GM18520 (cell line): ENCODE measurements around the gene ADPRH.
A peak's percentile ranks its signal among the peaks of the same experiment; 100 is the strongest.

Experiments used
- ATAC-seq: cut with Tn5 transposase; IDR thresholded peaks from one replicate; pipeline ENCODE4 v1.9.1; 2021; ENCODE audit not compliant: unreplicated experiment

ADPRH gene

DNA sequence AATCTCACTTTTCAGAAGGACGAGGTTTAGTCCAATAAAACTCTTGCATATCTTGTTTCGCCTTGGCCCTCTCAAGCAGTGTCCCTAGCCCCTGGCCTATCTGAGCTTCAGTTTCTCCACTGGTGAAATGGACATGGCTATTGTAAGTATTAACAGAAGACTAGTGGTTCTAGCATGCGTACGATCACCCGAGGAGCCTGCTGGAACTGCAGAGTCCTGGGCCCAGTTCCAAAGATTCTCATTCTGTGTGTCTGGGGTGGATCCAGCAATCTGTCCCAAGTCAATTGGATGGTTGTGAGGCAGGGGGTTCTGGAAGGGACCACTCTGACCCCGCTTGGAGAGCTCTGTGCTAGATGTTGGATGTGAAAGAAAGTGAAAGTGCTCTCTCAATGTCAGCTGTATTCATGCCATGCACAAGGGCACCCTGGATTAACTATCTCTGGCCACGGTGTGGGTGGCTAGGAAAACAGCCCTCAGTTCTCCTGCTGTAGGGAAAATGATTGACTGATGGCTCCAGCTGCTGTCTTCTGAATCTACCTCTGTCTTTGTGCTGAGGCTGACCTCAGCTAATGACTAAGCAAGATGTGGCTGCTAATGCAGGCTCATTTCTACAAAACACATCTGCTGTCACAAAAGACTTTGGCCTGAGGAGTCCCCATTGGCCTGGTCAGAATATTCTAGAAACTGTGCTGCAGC is 16.5 kb downstream of the ADPRH start:
- no peak for ATAC-seq

DNA sequence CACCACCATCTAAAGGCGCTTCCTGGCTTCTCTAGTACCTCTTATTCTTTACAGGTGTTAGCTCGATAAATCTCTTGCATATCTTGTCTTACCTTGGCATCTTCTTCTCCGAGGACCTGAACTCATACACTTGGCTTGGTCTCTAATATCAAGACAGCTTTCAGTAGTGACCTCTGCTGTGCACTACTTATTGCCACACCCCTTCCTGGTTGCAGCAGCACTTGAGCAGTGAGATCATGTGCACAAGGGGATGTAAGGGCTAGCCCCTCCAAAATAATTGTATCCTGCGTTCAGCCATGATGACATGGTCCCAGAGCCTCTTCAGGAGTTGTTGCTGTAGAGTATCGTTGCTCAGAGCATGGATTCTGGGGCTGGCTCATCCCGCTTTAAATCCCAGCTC is 17.1 kb downstream of the ADPRH start:
- no peak for ATAC-seq

DNA sequence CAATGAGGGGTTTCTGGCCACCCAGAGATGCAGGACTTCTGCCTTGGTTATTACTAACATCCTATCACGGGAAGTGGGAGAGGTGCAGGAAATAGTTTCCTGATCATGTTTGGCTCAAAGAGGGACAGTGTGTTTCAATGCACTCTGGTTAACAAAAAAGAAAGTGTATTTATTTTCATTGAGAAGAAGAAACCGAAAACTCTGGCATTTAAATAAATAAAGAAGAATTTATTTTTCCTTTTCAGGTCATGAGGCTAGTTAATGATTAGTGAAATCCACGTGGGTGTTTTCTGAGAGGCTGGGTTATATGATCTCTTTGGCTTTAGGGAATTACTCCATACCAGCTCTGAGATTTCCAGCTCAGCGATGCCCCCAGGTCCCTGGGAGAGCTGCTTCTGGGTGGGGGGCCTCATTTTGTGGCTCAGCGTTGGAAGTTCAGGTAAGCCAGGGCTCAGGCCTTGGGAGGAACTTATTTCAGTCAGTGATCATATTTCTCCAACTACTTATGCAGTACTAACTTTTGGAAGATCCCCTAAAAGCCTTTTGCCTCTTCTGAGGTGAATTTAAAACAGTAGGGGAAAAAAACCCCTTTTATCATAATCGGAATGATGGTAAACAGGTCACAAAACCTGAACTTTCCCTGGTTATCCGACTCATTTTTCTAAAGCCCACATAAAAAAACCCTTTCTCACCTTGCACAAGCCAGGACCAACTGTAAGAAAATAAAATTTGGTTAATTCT is 18.4 kb downstream of the ADPRH start, which contains the start of gene PLA1A:
Gene PLA1A (plus strand): TSS at position 338 of the 741 bp plus-strand sequence. CDS start 29 bp downstream, at position 367.
- no peak for ATAC-seq

DNA sequence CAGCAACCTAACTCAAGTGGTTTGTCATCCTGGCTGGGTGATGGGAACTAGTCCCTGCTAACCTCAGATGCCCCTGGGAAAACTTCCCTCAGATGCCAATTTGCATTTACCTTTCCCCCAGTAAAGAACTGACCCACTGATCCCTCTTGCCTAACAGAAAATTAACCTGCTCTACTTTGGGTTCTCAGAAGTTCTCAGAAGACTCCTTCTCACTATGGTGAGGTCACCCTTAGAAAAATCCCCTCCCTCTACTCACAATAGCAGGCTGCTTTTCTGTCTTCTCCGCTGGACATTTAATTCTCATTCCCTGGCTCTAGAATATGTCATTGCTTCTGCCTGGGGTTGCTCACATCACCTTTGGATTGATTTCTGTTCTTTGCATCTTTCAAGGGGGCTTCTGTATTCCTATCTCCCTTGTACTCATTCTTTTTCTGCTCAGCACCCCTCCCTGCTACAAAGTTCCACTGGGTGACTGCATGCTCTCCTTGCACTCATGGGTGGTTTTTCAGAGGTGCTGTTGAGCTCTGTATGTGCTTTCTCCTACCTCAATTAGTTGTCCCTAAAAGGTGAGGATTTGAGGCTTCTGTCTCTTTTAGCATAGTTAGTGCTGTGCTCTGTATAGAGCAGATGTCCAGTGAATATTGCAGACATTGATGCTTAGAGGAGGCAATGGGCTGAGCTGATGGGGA is 19.3 kb downstream of the ADPRH start:
- ATAC-seq, result peak; percentile 47

DNA sequence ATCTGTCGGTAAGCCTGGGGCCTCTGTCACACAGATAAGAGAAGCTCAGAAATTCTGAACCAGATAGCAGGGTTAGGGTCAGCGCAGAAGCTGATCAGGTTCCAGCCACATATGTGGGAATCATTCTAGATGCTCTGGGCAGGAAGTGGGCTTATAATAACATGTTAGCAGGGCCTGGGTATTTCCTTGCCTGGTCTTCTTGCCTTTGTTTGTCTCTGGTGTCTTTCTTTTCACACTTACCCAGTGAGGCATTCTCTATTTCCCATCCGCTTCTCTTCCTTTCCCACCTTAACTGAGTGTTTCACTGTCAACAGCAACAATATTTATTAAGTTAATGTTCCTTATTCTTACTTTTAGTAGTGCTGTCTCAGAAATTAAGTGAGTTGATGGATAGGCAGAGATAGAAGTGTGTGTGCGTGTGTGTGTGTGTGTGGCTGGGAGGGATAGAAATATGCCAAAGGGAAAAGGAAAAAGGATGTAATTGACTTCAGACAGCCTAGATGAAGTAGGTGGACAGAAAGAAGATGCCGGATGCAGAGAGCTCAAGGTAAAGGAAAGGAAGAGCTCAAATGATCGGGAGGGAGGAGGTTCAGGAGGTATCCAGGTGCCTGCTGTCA is 20.4 kb downstream of the ADPRH start:
- ATAC-seq, result no peak

GRCh38 chr3:119600732-119601131 is 21.4 kb downstream of the ADPRH start:
- peak; percentile 52 for ATAC-seq

DNA sequence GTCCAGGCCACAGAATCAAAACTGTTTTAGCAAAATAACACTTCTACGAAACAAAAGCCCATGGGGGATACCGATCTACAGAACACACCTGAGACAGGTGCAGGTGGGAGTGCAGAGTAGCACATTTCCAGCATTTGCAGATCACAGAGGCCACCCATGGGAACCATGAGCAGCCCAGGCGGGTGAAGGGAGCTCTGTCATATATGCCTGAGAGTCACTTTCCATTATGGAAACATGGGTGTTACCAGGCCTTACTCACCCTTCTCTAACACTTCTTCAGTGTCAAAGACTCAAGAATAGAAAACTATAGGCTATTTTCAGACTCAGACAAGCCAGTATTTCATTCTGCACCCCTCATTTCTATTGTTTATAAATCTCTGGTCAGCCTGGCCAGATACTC is 21.9 kb downstream of the ADPRH start:
- ATAC-seq, result no peak

DNA sequence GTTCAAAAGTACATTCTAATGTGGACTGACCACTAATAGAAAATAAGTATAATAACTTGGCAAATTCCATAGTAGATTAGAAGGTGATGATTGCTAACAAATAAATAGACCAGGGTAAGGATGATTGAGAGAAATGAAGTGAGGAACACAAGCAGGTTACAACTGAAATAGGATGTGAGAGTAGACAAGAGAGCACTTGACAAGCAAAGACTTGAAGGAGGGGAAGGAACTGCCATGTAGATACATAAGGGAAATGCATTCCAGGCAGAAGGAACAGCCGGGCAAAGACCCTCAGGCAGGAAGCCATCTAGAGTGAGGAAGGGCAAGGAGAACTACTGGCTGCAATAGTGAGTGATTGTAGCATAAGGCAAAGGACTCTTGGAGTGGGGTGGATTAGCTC is 23.4 kb downstream of the ADPRH start:
- no peak for ATAC-seq

GRCh38 chr3:119604878-119605277 is 25.6 kb downstream of the ADPRH start:
- no peak for ATAC-seq

DNA sequence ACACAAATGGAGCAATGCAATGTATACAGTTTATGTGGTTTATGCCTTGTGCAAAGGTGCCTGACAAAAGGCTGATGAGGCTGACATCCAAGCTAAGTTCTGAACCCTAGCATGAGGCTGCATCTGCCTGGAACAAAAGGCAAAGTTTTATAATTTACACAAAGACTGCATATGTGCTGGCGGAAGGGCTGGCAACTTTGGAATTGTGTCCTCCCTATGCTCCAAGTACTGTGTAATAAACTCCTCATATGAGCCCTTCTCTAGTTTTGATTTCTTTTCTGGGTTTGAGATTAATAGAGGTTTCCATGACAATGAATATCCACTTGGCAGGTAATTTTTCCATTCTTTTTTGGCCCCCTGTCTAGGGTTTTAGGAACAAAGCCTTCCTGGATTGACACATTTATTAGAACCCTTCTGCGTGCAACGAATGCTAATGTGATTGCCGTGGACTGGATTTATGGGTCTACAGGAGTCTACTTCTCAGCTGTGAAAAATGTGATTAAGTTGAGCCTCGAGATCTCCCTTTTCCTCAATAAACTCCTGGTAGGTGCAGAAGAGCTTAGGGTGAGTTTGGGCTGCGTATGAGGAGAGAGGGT is 29.2 kb downstream of the ADPRH start:
- no peak for ATAC-seq

DNA sequence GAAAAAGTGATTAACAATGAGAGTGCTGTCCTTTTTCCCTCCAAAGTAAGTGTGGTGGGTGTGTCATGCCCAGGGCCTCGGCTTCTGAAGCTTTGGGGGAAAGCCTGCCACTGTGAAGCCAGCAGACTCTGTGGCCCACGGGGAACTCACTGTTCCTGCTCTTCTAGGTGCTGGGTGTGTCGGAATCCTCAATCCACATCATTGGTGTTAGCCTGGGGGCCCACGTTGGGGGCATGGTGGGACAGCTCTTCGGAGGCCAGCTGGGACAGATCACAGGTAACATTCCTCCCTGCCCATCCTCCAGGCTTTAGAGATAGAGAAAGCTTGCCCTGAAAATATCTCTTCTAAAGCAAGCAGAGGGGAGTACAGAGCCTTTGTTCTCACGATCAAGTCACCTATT is 30.0 kb downstream of the ADPRH start:
- no peak for ATAC-seq

DNA sequence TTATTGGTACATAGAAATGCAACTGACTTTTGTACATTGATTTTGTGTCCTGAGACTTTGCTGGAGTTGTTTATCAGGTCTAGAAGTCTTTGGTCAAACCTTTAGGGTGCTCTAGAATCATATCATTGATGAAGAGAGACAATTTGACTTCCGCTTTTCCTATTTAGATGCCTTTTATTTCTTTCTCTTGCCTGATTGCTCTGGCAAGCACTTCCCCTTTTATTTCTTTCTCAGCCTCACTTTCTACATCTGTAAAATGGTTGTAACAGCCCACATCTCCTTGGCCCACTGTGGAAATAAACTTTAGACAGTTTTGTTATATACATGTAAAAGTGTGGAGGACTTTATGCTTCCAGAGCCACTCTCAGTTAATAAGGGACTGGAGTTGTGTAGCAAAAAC is 32.4 kb downstream of the ADPRH start:
- ATAC-seq, result no peak

GRCh38 chr3:119613201-119613600 is 33.9 kb downstream of the ADPRH start:
- peak; percentile 70 for ATAC-seq

DNA sequence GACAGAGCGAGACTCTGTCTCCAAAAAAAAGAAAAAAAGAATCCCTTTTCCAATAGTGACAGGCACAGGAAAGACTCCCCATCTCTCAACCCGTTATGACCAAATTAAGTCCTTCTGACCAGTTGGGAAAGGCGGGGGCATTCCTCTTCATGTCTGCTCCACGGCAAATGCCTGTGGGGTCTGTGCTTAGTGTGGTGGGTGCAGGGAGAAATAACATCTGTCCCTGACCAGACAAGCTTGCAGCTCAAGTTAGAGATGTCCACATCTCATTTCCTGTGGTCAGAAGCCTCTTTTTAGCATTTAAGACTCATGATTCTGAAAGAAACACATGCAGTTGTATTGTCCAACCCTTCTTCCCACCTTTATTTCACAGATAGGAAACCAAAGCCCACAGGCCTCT is 34.6 kb downstream of the ADPRH start:
- ATAC-seq, result no peak

DNA sequence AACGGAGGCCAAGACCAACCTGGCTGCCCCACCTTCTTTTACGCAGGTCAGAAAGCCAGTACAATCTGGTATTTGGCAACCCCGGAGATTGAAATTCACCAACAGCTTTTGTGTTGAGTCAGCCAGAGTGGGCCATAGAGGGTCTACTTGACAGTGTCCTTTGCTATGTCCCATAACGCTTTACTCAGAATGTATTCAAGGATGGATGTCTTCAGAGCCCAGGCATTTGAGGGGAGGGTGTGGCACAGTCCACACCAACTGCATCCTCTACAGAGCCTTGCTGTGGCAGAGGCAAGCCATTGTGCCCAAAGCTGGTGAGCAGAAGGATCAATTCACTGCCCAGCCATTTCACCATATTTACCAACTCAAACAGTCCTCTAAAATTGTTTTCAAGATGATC is 36.8 kb downstream of the ADPRH start:
- no peak for ATAC-seq

DNA sequence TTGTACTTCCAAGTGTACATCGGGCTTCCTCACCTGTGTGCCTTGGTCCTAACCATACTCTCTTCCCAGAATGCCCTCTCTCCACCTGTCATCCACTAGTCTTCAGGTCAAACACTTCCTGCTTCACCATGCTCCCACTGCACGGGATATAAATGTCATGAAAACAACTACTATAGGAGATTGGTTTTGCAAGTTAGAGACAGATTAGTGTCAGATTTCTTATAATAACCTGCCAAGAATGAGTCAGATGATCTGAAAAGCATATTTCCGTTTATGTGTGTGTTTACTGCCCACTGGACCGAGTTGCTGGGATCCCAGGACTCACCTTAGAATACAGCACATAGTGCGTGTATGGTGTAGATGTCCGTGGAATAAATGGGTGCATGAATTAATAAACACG is 39.8 kb downstream of the ADPRH start:
- no peak for ATAC-seq

DNA sequence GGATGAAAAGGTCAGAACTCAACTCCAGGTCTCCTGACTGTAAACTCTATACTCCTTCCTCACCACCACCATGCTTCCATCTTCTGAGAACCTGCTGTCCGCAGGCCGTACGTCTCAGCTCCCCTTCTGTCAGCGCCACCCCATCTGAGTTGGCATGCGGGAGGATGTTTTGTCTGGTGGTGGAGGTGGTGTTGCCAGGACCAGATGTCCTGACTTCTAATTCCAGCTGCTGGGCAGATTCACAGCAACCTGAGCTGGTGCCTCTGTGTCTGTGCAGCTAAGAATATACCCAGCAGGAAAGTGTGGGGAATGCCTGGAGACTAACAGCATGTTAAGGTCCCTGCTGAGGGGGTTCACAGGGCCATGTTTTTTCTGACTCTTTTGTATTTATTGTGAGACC is 41.6 kb downstream of the ADPRH start:
- ATAC-seq, result no peak

DNA sequence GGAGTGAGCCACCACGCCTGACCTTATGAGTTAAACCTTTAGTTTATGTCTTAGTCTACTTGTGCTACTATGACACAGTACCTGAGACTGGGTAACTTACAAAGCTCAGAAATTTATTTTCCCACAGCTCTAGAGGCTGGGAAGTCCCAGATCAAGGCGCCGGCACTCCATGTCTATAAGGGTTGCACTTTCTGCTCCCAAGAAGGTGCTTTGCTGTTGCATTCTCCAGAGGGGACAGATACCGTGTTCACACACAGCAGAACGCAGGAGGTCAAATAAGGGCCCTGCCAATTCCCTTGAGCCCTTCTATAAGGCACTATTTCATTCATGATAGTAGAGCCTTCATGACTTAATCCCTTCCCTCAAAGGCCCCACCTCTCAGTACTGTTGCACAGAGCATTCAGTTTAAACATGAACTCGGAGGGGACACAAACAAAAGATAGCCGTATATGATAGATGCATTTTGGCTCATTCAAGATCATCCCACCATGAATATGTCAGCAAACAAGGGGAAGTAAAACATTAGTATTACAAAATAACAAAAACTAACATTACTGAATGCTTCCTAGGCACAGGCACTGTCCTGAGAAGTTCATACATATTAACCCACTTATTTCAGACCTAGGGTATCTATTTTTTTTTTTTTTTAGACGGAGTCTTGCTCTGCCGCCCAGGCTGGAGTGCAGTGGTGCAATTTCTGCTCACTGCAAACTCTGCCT is 44.9 kb downstream of the ADPRH start:
- ATAC-seq, result no peak

GRCh38 chr3:119625451-119626153 is 46.3 kb downstream of the ADPRH start:
- no peak for ATAC-seq

- no peak for ATAC-seq
These were observed 46.9 kb downstream of the ADPRH start for GRCh38 chr3:119626196-119626595.
